Peyer's patch (tissue), 4 donors: ENCODE data around the gene PARD3B.

Source experiments
- CTCF ChIP-seq, 6 experiments: fragments of 450-650 bp in 4 of 6; fragments of 200-600 bp in 2 of 6; sonication (generic) in 1 of 6; IDR thresholded peaks; one replicate each; pipeline ENCODE4 v1.5.1; 2017 to 2019; ENCODE audit warnings: antibody characterized with exemption in 6 of 6, mild to moderate bottlenecking in 3 of 6, moderate library complexity in 1 of 6
- POLR2A ChIP-seq, 2 donors: fragments of 450-650 bp; IDR thresholded peaks; one replicate each; pipeline ENCODE4 v1.5.1; 2017; ENCODE audit warnings: antibody characterized with exemption in 2 of 2, mild to moderate bottlenecking in 2 of 2, moderate library complexity in 2 of 2

GRCh38 chr2:204590063-204590462 lies 44.8 kb downstream of the PARD3B start:
- no peak for TF ChIP-seq CTCF (IDR thresholded peaks at IDR 0.05)
- no peak for TF ChIP-seq POLR2A (IDR thresholded peaks at IDR 0.05)
